ENCODE results near the gene HAP1. TPM values are rescaled to one million over a fixed set of nuclear protein-coding genes. Genes with fewer than 3 reads are reported as not detected.

HAP1 gene
- total and polyA plus RNA-seq, 4 donors: under 0.01 to 0.05 (median 0.03) TPM

- 87% methylated on average over 8 of the region's 8 CpGs for WGBS
- Histone ChIP-seq H3K27me3 (ENCODE audit: control insufficient read depth in 4 of 4, insufficient read depth in 4 of 4, low read length in 3 of 4) (no peaks in the 10 kb centered on the region), H3K9me3 (ENCODE audit: control insufficient read depth in 4 of 4, low read length in 3 of 4) (no peaks in the 10 kb centered on the region), H3K4me1 (ENCODE audit: control insufficient read depth in 4 of 4, insufficient read depth in 4 of 4, low read length in 3 of 4) (peaks cover 0 to 6% (median 4%) of the 10 kb centered on the region in 4 donors), H3K27ac (ENCODE audit: low read depth in 1 of 2, low read length in 2 of 2) (no peak overlapping the region), H3K9ac (ENCODE audit: low read depth in 1 of 2, low read length in 2 of 2) (no peak overlapping the region), H3K4me3 (ENCODE audit: low read depth in 1 of 3, low read length in 3 of 3) (no peak overlapping the region), H3K36me3 (ENCODE audit: control insufficient read depth in 4 of 4, insufficient read depth in 3 of 4, low read depth in 1 of 4, low read length in 3 of 4) (no peaks in the 10 kb centered on the region)
- no peak for DNase-seq (ENCODE audit: low spot score)
- no peak for TF ChIP-seq REST (IDR thresholded peaks at IDR 0.05)
- no peak for TF ChIP-seq YY1 (IDR thresholded peaks at IDR 0.05)
- TF ChIP-seq EGR1 (IDR thresholded peaks at IDR 0.05; ENCODE audit: low read depth in 2 of 2): no peak
- no peak for TF ChIP-seq RXRA (IDR thresholded peaks at IDR 0.05)
- TF ChIP-seq NR2F2 (IDR thresholded peaks at IDR 0.05): no peak
- TF ChIP-seq TAF1 (conservative IDR thresholded peaks at IDR 0.05): no peak
- TF ChIP-seq SP1 (IDR thresholded peaks at IDR 0.05): no peak
- no peak for TF ChIP-seq CTCF (IDR thresholded peaks at IDR 0.05; ENCODE audit: low read depth, low read length, missing input control)
Measured at GRCh38 chr17:41683441-41684007, 50.9 kb downstream of the HAP1 start.

- H3K27ac ChIP-seq (ENCODE audit: low read depth in 1 of 2, low read length in 2 of 2): no peak overlapping the region
- no peaks in the 10 kb centered on the region for H3K27me3 ChIP-seq (ENCODE audit: control insufficient read depth in 4 of 4, insufficient read depth in 4 of 4, low read length in 3 of 4)
- TF ChIP-seq GABPA (IDR thresholded peaks at IDR 0.05 in 1 of 2, conservative IDR thresholded peaks at IDR 0.05 in 1 of 2) (no peak), RAD21 (IDR thresholded peaks at IDR 0.05) (no peak), MAX (IDR thresholded peaks at IDR 0.05) (no peak), EGR1 (IDR thresholded peaks at IDR 0.05; ENCODE audit: low read depth in 2 of 2) (no peak), ATF3 (IDR thresholded peaks at IDR 0.05) (no peak), NR2F2 (IDR thresholded peaks at IDR 0.05) (no peak), YY1 (IDR thresholded peaks at IDR 0.05) (no peak), FOXA2 (IDR thresholded peaks at IDR 0.05) (no peak), HNF4G (IDR thresholded peaks at IDR 0.05) (no peak)
- H3K4me3 ChIP-seq (ENCODE audit: low read depth in 1 of 3, low read length in 3 of 3): no peak overlapping the region
- H3K36me3 ChIP-seq (ENCODE audit: control insufficient read depth in 4 of 4, insufficient read depth in 3 of 4, low read depth in 1 of 4, low read length in 3 of 4): no peaks in the 10 kb centered on the region
- no peak overlapping the region for H3K9ac ChIP-seq (ENCODE audit: low read depth in 1 of 2, low read length in 2 of 2)
- H3K9me3 ChIP-seq (ENCODE audit: control insufficient read depth in 4 of 4, low read length in 3 of 4): no peaks in the 10 kb centered on the region
- peaks cover 0 to 2% (median 2%) of the 10 kb centered on the region in 4 donors for H3K4me1 ChIP-seq (ENCODE audit: control insufficient read depth in 4 of 4, insufficient read depth in 4 of 4, low read length in 3 of 4)
- 91% methylated on average over 5 of the region's 5 CpGs for WGBS
- no peak for DNase-seq (ENCODE audit: low spot score)
Measured at GRCh38 chr17:41682631-41683030, 51.8 kb downstream of the HAP1 start.

All from liver (tissue), 9 donors.